Amygdala (tissue), 56 donors: Measurements from ENCODE around the gene LRBA.
A peak's percentile ranks its signal among the peaks of the same experiment; 100 is the strongest.

Experiments
- DNase-seq, 56 donors: peaks; one replicate each; lab custom pipeline; 2025; lab: John Stamatoyannopoulos, UW

The LRBA gene

DNA sequence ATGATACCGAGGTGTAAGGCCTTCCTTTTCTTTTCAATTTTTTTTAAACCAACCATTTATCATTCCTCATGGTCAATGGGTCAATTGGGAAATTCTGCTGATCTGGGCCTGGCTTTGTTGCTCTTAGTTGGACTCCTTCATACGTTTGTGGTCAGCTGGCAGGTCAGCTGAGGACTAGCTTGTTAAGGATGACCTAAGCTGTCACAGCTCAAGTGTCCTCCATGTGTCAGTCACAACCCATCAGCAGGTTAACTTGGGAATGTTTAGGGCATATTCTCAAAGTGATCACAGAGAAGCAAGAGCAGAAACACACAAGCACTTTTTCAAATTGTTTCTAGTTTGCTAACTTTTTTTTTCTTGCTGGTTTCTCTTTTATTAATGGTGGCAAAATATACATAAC, 550.6 kb downstream of the LRBA start:
- no peak for DNase-seq

DNA sequence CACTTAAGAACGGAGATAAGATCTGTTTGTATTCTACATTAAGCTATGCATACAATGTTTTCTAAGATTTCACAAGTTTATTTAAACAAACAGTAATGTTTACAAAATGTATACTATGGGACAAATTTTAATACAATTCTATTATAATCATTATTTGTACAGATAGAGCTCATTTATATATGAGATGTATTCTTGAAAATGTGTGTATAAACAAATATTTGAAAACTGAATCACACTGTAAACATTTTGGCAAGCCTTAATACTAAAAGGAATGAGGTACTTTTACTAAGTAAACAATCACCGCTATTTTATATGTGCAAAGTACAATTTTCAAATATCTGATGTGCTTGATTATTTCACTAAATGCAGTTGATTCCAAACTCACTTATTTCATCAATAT, 552.3 kb downstream of the LRBA start:
- DNase-seq = no peak

DNA sequence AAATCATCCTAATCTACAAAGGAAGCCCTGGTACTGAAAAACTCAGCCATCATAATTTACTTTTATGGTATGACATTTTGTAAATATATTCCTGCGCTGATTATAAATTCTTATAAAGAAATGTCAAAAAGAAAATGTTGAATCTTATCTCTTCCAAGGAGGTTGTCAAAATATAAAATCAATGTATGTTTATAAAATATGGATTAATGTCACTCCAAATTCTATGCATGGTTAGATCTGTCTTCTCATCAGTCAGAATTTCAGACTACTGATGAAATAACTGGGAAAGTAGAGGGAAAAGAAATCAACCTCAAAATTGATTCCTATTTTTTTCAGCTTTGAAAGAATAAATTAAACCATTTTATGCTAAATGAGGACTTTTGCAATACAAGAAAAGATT, 553.1 kb downstream of the LRBA start:
- DNase-seq = no peak

DNA sequence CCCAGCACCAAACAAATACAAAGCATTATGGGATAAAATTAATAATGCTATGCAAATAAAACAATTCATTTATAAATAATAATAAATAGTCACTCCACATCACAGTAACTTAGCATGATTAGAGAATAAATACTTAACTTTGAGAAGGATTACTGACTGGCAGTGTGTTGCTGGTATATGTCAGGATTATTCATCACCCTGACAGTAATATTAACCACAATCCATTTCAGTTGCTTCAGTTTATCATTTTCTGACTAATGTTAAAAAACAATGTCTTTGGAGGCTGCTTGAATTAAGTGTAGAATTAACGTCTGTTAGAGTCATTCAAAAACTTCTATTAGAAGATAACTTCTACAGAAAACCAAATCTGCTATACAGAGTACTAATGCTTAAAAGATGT, 557.3 kb downstream of the LRBA start:
- DNase-seq = no peak

DNA sequence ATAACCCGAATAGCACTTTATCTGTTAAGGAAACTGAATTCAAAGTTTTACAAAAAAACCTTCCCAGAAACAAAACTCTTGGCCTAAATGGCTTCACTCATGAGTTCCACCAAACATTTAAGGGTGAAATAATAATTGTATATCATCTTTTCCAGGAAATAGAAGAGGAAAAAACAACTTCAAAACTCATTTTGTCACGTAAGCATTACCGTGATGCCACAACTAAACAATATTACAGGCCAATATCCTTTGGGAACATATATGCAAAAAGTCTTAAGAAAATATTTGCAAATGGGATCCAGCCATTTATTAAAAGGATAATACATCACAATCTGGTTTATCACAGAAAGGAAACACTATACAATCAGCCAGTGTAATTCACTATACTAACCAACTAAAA, 563.2 kb downstream of the LRBA start:
- DNase-seq = no peak

DNA sequence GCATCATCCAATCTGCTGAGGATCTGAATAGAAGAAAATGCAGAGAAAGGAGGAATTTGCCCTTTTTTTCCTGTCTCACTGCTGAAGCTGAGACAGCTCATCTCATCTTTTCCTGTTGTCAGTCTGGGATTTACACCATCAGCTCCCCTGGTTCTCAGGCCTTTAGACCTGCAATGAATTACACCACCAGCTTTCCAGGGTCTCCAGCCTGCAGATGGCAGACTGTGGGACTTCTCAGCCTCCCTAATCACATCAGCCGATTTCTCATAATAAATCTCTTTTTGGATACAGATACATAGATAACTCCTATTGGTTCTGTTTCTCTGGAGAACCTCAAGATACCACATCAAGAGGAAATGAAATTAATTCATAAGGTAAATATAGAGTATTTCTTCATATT, 567.7 kb downstream of the LRBA start:
- DNase-seq = no peak

DNA sequence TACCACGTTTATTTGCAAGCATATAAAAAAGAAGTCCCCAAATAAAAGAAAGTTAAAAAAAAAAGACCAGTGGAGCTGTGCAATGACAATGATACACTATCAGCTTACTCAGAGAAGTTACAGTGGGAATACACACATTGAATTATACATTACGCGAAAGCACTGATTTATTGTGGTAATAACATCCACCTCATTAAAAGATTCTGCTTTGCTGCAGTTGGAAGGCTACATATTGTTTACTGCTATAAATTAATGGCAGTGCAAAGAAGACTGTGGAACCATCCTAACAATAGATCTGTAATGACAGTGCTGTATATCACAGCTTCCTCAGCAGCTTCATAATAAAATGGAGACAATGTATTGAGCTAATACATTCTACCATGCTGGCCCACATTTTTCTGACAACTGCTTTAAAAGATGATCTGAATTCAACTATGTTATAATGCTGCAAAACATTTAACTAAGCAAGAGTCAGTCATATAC, 575.6 kb downstream of the LRBA start:
- DNase-seq = no peak

DNA sequence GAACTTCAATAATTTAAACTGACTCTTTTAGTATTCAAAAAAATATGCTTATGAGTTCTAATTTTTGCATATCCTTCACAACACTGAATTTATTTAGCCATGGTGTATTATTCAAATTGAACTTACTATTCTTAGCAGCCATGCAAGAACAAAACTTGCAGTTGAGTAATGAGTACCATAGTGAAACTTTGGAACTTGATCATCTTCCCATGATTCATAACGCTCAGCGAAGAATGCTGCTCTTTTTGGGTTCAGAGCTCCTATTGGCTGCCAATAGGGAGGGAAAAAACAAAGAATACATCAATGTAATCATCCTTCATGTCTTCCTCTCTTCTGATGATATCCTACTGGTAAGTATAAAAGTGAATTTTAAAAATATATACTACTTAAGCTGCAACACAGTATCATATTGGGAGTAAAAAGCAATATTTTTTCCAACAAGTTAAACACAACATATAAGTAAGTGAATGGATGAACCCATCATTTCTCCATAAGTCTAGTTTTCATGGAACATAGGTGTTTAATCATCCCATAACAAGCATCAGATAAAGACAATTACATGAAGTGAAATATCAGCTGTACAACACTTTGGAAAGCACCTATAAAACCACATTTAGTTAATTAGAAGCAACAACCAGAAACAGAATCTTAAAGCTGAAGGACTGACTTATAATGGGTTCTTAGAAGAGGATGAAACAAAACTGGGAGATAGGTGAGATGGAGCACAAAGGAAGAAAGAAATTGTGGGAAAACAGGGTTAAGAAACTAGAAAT, 578.3 kb downstream of the LRBA start:
- DNase-seq = no peak

DNA sequence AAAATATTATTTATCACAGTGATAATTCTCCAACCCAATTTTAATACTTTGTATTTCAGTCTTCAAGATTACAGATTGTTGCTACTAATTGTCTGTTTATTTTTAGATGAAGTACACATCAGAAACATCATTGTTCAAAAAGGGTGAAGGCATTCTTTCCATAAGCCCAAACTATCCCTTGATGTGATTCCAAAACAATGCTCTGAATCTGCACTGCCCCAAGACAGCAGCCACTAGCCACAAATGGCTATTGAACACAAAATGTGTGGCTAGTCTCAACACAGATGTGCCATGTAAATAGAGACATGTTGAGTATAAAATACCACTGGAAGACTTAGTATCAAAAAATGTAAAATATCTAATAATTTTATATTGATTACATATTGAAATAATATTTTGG, 583.9 kb downstream of the LRBA start:
- DNase-seq = no peak

DNA sequence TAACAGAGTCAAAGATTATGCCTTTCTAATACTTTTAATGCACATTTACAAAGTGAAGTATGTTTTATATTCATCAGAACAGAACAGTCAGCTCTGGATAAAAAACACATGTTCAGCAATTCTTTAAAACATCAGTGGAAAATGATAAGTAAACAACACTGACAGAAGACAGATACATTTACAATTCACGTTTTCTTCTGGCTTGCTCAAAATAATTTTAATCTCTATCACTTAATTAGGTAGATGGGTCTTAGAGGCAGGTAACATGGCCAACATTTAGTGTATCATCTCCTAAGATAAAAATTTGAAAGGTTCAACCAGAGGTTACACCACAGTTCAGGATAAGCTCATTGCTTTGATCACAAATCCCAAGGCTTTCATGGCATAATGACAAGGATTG, 589.9 kb downstream of the LRBA start:
- no peak for DNase-seq

DNA sequence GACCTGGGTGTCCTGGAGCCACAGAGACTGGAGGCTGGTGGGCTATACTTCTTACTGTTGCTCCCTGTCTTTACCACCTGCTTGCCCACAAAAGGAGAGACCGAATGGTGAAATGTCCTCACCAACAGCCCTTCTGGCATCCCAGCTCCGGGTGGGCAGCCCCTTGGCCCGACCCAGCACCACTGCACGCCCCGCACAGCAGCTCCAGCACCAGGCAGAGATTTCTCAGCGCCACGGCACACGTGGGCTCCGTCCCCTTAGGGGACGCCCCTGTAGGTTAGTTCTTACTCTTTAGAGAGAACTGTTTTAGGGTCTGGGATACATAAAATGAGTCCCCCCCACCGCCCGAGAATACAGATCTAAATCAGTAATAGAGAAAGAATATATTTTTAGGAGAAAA, 591.6 kb downstream of the LRBA start:
- DNase-seq = no peak

DNA sequence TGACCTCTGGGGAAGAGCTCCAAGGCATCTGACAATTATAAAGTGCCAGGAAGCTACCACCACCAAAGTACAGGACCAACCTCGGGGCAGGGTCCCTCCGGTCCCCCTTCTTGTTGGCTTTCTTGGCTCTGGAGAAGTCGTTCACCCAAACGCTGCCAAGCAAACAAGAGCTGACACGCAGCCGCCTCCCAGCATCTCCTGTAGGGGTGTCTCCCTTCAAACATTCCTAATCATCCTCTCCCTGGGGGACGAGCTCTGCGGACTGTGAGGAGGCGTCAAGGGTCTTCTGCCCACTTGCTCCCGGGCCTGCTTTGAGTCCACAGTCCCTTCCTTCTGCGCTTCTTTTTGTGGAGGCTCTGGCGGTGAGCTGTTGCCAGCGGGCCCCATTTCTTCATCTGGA, 592.0 kb downstream of the LRBA start:
- DNase-seq = no peak

DNA sequence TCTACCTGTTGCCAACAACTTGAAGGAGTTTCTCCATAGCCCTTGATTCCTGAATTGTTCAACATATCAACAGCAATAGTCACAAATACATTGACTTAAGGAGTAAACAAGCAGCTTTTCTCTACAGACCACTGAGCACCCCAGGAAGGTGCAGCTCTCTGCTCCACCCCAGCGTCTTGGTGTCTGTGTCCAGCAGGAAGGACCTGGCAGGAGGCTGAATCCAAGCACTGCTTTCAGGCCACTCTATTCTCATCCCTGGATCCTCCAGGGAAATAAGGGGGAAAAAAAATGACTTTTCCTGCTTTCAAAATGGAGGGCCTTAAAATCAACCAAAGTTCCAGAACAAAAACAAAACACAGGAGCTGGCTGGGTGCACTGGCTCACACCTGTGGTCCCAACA, 593.5 kb downstream of the LRBA start:
- no peak for DNase-seq

DNA sequence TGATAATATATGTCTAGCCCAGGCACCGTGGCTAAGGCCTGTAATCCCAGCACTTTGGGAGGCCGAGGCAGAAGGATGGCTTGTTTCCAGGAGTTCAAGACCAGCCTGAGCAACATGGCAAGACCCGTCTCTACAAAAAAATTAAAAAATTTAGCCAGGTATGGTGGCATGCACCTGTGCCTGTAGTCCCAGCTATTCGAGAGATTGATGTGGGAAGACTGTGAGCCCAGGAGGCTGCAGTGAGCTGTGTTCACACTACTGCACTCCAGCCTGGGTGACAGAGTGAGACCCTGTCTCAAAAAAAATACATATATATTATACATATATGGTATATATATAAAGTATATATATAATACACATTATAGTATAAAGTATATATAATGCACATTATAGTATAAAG, 595.1 kb downstream of the LRBA start:
- no peak for DNase-seq

DNA sequence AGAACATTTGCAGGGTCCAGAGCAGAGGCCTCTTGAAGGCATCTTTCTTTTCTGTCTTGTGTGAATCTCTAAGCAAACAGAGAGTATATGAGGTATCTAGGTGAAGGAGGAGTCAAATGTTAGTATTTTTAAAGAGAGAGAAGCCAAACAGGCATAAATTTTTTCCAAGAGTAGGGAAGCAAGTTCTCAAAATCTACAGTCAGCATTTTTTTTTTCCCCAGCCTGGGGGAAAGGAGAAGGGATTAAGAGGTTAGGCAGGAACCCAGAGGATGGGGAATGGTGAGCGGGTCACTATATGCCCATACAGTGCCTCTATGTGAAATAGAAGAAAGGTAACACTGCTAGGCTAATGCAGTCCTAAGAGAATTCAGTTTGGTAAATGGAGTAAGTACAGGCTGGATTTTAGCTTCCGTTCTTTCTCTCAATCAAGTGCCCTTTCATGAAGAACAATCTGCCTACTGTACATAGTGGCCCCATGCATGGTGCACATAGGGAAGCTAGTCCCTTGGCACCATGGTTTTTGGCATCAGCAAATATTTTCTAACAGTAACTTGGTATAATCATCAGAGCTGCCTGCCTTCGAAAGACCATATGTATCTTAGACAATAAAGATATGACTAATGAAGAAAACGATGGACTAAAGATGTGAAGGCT, 596.2 kb downstream of the LRBA start:
- DNase-seq = peak in 1 of 56 donors; percentile 16

DNA sequence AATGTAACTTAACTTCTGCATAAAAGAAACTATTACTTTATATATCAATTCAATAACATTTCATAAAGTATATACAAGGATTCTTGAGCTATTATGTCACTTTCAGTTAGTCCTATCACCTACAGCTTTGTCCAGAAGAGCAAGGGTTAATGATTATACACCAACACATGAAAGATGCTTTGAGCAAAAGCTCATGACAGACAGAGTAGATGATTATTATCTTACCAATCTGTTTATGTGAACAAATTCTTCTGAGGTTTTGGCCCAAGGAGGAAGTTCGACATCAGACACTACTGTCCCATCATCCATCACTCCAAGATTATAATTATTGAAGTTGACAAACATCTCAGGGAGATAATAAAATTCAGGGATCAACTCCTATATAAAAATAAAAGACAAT, 599.9 kb downstream of the LRBA start:
- DNase-seq = no peak

DNA sequence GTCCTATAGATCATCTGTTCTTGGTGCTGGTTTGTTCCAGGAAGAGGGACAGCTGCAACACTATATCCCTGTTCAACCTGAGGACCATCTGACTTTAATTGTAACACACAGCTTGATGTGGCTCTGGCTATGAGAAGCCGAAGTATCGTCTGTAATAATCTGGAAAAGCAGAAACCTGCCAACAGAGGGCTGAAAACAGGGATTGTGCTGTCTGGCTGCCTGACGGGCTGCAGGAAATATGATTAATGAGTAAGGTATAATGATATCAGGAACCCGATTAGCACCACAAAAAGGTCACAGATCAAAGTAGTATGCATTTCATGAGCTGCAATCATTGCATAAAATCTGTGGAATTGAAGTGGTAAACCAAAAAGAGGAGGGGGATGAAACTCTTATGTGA, 603.6 kb downstream of the LRBA start:
- no peak for DNase-seq

DNA sequence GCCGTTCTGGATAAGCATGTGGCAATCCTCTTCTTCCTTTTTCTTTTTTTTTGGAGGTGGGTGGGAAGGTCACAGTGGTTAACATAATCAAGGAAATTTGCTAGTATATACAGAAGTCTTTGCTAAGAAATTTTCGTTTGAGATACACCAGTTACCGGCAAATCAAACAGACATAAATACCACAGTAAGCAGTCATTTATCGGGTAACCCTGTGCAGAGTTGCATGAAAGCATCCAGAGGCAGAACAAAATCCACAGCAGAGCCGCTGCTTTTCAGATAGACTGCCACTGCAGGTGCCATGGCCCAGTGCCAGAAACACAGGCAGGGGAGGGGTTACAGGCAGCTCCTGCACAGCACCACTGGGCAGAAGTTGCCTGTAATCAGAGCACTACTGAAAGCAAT, 612.2 kb downstream of the LRBA start:
- DNase-seq = peak in 23 of 56 donors; percentile 2 to 56 (median 16)

DNA sequence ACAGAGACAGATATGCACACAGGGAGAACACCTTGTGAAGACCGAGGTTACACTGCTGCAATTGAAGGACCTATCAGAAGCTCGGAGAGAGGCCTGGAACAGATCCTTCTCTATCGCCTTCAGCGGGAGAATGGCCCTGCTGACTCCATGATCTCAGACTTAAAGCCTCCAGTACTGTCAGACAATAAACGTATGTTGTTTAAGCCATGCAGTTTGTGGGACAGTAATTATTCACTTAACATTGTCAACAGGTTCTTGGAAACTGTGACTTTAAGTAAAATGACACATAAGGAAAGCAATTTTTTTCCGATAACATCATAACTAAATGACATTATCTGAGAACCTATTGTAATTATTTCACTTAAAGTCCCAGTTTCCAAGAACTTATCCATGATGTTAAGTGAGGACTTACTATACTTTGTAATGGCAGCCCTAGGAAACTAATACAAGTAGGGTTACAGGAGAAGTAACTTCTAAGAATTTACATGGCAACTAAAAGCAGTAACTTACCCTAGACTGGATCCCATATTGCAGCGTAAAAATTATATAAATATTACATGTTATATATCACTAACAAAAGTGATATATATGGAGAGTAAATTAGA, 613.9 kb downstream of the LRBA start:
- no peak for DNase-seq

DNA sequence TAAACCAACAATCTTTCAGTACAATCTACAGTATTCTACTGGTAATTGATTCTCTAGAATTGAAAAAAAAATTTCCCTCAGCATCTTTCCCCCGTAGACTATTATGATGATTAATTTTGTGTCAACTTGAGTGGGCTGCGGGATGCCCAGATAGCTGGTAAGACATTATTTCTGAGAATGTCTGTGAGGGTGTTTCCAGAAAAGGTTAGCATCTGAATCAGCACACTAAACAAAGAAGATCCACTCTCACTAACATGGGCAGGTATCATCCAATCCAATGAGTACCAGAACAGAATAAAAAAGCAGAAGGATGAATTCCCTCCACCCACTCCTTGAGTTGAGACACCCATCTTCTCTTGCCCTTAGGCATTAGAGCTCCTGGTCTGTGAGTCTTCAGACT, 619.2 kb downstream of the LRBA start:
- no peak for DNase-seq

DNA sequence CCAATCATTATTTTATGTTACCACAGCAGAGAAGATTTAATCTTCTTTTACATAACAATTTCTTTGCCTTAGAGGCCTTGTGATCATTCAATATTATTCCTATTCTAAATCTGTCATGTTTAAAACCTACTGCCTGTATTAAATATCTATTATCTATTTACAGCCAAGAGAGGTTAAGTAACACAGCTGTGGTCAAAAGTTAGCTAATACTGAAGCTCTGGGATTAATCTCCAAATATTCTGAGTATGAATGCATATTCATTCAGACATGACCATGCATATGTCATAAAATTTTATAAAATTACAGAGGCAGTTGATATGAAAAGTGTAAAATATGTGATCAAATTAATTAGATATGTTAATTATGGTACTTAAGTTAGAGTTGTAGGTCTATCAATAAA, 621.0 kb downstream of the LRBA start:
- no peak for DNase-seq

DNA sequence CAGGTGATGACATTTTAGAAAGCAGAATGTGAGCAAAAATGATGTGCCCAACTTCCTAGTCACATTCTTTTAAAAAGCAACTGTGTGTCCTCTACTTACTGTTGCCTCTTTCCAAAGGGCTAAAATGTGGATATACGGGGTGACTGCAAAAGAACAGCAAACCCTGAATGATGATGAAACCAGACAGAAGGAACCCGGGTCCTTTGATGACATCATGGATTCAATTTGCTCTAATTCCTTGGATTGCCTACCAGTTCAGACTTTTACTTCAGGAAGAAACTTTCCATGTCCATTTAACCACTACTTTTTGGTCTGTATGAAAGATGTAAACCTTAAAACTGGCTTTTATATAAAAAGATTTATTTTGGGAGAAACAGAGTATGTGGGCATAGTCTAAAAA, 624.0 kb downstream of the LRBA start:
- no peak for DNase-seq
